ENCODE results near the gene PTGES3L.
"Not testable (repeated sequence)": the region's sequence is repeated elsewhere in the genome, so short reads cannot be mapped to it uniquely, and the experiment has no call there.

PTGES3L gene

DNA sequence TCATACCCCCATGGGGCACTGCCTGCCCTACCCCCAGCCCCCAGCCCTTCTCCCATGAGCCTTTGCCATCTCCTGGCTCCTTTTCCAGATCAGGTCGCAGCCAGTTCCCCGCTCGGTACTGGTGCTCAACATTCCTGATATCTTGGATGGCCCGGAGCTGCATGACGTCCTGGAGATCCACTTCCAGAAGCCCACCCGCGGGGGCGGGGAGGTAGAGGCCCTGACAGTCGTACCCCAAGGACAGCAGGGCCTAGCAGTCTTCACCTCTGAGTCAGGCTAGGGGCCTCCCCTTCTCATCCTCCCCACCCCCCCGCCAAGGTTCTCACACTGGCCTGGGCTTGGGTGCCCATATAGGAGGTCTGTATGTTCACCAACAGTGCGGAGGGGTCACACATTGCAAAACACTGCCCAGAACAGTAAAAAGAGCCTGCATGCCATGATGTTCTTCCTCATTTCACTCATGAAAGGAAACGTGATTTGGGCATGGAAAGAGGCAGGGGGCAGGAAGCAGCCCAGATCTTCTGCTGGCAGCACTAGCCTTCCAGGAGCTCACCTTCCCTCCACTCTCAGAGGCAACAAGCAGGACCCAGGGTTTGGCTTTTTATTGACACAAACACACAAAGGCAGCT, 34.3 kb upstream of the PTGES3L start:
- FAIRE-seq, result no peak

DNA sequence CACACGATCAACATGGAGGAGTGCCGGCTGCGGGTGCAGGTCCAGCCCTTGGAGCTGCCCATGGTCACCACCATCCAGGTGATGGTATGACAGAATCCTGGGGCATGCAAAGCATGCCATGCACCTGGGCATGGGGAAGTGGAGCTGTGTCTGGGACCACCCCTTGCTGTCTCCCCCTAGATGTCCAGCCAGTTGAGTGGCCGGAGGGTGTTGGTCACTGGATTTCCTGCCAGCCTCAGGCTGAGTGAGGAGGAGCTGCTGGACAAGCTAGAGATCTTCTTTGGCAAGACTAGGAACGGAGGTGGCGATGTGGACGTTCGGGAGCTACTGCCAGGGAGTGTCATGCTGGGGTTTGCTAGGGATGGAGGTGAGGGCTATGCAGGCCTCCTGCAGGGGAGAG, 33.4 kb upstream of the PTGES3L start:
- no peak for FAIRE-seq

DNA sequence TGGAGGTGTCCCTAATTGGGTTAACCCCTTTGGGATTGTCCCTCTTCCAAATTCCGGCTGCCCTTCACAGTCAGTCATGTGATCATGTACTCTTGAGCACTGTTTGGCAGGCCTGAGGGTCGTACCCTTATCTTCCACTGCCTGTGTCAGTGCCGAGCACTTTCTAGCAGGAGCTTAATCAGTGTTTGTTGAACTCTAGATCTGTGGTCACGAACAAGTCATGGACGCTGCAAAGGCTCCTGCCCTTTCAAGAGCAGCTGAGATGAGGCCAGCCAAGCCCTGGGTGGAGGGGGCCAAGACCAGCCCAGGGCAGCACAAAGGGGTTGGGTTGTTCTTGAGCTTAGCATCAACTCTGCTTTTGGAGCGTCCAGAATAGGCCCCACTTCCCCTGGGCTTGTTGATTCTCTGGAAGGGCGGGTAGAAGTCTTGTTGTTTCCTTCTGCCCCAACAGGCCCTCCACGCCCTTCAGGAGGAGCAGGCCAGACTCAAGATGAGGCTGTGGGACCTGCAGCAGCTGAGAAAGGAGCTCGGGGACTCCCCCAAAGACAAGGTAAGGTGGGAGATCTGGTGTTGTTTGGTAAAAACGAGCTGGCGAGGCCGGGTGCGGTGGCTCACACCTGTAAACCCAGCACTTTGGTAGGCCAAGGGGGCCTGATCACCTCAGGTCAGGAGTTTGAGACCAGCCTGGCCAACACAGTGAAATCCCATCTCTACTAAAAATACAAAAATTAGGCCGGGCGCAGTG, 32.0 kb upstream of the PTGES3L start:
- FAIRE-seq, result no peak

DNA sequence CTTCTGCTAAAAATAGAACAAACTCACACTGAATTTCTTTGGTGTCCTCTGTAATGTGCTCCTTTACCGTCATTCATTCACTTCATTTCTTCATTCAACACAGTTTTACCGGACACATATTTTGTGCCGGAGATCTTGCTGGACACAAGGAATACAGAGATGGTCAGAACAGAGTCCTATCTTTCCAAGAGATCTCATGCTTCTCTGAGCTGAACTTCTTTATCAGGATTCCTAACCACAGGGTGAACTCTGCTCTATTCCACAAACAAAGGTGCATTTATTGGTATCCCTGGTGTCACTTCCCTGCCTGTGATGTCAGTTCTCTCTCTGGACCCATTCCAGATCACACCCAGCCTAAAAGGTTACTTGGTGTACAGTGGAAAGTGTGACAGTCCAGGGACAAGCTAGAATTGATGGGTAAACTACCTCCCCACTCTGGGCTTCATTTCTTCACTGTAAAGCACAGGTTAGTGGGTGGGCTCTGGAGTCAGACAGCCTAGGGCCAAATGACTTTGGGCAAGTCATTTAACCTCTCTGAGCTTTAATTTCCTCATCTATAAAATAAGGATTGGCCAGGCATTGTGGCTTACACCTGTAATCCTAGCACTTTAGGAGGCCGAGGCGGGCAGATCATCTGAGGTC, 30.9 kb upstream of the PTGES3L start:
- no peak for FAIRE-seq

DNA sequence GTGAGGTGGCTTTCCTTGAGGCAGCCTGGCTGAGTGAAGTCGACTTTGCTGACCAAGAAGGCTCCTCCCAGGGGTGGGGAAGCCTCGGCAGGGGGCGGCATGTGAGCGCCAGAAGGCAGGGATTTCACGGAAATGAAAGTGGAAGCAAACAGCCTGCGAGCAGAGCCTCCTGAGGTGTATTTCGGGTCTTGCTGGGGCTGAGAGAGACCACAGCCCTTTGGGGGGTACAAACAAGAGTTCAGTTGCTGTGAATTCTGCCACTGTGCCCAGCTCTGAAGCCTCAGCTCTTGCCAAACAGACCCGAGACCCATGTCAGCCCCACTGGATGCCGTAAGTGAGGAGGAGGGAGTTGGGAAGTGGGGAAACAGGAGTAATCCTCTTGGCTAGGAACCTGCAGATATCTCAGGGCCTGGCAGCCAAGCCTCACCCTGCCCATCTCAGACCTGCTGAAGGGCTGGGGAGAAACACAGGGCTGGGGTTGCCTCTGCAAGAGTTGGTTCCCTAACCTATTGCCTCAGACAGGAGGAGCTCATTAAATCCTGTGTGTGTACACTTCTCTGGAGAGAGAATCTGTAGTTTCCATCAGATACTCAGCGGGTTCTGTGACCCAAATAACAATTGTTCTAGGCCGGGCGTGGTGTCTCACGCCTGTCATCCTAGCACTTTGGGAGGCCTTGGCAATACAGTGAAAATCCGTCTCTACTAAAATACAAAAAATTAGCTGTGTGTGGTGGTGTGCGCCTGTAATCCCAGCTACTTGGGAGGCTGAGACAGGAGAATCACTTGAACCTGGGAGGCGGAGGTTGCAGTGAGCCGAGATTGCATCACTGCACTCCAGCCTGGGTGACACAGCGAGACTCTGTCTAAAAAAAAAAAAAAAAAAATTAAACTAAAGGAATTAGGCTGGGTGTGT, 27.0 kb upstream of the PTGES3L start, which contains the start of gene IFI35:
Gene IFI35, plus strand, starts transcription at position 146 of the 913 bp plus-strand sequence. Its CDS starts 164 bp downstream, at position 310.
- FAIRE-seq, result no peak

DNA sequence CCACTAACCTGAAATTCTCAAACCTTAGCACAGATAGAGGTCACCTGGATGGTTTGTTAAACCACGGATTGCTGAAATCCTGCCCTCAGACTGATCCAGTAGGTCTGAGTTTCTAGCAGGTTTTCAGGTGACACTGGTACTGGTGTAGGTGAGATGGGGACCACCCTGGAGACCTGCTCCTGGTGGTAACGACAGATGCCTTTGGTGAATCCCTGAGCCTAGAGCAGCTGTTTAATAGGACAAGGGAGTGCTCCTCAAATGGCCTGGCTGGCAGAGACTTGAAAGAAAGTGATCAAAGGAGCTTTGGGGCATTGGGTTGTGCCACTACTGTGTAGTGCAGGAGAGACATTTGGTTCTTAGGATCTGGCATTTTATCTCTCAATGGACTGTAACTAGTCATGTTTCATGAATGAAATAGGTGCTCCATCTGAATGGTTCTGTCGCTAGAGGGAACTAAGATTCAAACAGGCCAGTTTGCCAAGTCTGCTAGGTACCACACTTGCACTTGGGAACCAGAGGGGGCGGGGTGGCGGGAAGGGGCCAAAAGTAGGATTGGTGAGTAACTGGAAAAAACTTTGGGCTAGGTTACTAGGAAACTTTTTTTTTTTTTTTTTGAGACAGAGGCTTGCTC, 23.8 kb upstream of the PTGES3L start:
- no peak for FAIRE-seq

DNA sequence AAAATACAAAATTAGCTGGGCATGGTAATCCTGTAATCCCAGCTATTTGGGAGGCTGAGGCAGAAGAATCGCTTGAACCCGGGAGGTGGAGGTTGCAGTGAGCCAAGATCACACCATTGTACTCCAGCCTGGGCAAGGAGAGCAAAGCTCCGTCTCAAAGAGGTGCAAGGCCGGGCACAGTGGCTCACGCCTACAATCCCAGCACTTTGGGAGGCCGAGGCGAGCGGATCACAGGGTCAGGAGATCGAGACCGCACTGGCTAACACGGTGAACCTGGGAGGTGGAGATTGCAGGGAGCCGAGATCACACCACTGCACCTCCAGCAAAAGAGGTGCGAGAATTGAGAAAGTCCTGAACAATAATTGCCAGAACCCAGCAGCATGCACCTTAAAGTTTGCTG, 21.0 kb upstream of the PTGES3L start:
- not testable (repeated sequence) for FAIRE-seq

DNA sequence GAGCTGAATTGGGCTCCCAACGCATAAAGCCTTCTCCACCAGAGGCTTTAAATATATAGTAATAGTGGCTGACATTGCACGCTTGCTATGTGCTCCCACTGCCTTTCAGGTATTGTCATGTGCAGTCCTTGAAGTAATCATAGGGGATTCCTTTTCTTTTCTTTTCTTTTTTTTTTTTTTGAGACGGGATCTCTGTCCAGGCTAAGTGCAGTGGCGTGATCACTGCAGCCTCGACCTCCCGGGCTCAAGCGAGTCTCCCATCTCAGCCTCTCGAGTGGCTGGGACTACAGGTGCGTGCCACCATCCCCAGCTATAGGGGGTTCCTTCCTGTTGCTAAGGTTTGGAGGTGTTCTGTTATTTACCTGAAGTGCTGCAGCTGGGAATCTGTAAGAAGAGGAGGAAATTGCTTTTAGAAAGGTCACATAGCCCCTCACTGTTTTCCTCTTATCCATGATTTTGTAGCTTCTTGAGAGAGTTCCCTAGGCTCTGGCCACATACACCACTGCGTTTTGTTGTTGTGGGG, 19.2 kb upstream of the PTGES3L start:
- FAIRE-seq, result no peak

DNA sequence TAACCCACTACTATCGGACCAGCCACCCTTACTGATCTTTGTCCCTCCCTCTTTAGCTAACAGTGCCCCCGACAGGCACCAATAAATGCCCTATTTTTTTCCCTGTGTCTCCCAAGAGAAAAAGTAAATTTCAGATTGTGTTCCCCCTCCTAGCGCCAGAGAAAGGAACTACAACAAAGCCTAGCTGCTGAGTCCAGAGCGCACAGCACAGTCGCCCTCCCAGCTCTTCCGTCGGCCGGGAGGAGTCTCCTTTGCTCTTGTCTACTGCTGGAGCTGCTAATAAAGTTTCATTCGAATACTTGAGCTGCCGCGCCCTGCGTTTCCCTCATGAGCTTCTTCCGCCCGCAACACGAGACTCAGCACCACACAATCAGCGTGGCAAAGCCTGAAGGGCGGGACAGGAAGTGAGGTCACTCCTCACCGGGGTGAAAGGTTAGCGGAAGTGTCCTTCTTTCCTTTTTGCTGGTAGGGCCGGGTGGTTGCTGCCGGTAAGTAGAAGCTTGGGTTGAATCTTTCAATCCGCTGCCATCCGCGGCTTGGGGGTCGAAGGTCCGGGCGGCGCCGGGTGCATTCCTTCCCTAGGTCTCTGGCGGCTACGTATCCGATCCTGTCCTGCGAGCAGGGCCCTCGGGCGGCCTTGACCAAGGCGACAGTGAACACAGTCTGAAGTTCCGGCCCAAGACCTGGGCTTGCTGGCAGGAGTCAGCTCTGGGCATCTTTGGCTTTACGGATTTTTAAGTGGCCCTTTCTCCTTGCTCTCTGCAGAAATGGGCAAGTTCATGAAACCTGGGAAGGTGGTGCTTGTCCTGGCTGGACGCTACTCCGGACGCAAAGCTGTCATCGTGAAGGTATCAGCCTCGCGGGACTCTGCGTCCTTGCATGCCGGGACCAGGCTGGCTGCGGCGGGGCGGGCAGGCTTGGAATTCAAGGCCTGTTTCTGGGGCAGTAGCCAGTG, 18.4 kb upstream of the PTGES3L start, which contains the start of gene RPL27:
Gene RPL27, plus strand, starts transcription at position 436 of the 955 bp plus-strand sequence. Its CDS starts 332 bp downstream, at position 768.
- FAIRE-seq, result peak; percentile 78

DNA sequence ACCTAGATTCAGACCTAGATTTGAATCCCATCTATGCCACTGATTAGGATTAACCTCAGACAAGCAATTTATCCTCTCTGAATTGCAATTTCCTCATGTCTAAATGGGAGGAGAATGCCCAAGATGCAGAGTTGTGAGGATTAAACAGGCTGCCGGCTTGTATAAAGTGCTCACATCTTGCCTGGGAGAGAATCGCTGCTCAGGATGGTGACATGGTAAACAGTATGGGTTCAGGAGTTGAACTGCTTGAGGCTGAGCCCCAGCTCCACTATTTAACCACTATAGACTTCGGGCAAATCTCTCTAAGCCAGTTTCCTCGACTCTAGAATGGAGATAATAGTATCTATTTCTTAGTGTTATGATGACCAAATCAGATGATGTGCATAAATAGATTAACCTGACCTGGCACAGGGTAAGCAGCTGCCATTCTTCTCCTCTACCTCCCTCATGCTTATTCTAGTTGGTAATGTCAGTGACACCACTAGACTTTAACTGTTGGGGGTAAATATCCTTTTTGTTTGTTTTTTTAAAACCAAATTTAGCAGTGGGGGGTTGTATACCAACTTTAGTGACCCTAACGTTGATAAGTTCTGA, 17.6 kb upstream of the PTGES3L start:
- no peak for FAIRE-seq

DNA sequence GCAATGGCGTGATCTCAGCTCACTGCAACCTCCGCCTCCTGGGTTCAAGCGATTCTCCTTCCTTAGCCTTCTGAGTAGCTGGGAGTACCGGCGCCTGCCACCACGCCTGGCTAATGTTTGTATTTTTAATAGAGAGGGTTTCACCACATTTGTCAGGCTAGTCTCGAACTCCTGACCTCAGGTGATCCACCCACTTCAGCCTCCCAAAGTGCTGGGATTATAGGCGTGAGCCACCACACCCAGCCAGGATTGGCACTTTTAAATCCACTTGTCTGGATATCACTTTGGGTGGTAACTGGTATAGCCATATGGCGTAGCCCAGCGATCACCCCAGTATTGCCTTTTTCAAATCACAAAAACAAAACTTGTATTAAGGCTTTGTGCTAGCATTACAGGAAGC, 14.0 kb upstream of the PTGES3L start:
- FAIRE-seq, result not testable (repeated sequence)

DNA sequence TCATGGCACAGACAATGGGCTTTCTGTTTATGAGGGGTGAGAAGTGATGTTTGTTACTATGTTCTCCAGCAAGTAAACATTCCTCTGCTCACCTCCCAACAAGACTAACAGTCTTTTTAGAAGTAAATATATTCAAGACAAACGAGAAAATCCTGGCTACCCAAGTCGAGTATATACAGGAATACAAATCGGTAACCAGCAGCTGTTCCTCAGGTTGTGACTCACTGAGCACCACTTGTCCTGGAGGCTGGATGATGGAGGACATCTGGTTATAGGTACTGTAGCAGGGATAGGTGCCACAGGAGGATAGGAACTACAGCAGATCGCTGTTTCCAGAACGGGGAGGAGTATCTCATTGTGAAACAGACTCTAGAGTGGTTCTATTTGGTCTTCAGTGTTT, 13.0 kb upstream of the PTGES3L start:
- FAIRE-seq, result no peak

DNA sequence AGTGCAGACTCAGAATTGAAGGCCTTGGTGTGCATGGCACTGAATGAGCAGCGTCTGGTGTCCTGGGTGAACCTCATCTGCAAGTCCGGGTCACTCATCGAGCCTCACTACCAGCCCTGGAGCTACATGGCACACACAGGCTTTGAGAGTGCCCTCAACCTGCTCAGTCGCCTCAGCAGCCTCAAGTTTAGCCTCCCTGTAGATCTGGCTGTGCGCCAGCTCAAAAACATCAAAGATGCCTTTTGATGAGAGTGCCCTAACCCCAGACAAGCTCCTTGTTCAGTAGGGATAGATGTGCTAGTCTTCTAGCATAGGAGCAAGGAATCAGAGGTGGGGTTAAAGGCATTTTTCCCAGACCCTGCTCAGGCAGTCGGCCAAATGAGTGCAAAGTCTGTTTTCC, 11.6 kb upstream of the PTGES3L start:
- FAIRE-seq, result no peak

DNA sequence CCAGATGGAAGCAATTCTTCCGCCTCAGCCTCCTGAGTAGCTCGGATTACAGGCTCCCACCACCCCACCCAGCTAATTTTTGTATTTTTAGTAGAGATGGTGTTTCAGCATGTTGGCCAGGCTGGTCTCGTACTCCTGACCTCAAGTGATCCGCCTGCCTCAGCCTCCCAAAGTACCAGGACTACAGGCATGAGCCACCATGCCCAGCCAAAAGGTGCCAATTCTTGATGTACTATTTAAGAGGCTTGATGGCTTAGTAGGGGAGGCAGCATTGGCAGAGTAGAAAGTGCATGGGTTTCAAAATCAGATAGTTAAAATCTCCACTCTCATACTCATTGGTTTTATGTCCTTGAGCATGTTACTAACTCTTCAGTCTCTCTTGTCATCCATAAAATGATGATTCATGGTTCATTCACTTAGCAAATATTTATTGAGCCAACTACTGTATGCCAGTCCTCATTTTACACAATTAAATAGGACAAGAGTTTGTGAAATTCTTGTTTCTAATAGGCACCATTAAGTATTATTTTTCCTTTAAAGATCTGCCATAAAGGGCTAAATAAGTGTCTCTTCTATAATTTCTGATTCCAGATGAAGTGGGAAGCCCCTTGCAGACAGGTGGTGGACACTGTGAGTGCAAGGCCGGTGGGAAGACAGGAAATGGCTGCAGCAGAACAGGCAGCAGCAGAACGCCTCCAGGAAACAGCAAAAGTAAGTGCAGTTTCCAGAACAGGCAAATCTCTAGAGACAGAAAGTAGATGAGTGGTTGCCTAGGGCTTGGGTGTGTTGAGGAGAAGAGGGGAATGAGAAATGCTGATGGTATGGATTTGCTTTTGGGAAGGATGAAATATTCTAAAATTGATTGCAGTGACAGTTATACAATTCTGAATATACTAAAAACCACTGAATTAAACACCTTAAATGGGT, 10.1 kb upstream of the PTGES3L start:
- FAIRE-seq, result no peak

DNA sequence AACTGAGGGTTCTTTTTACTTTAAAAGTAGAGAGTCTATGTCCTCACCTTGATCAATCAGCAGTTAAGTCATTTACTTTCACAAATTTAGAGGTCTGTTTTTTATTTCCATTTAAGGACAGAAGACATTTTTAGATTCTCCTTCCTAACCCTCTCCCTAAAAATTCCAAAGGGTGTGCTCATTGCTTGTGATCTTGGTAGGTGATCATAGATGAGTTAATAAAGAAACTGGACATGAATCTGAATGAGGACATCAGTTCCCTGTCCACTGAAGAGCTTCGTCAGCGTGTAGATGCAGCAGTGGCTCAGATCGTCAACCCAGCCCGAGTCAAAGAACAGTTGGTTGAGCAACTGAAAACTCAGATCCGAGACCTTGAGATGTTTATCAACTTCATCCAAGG, 9.3 kb upstream of the PTGES3L start:
- FAIRE-seq, result no peak

DNA sequence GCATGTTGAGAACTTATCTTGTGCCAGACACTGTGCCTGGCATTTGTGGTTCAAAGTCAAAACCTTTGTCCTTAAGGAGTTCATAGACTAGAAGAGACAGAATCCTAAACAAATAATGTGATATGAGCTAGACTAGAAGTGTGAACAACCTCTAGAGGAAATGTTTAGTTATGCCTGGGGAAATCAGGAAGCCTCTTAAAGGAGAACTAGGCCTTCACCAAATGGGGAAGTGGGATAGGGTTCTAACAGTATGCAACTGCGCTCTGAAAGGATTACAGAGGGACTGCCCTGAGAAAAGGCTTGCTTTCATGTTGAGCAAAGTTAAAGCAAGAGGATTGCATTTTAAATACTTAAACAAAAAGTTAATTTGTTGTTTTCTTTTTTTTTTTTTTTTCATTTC, 5.3 kb upstream of the PTGES3L start:
- FAIRE-seq, result no peak

DNA sequence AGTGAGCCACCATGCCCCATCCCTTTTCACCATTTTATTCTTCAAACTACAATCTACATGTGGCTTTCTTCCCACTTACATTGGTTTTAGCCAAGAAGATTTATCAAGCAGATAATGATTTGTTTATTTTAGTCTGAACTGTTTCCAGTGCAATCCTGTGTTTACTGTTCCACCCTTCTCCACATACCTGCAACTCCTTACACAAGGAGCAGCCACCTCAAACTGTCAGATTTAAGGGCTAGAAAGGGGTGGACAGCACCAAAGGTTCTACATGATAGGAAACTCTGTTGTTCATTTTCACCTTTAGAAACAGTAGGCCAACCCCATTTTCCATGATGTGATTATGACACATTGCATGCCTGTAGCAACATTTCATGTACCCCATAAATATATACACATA, 2.4 kb upstream of the PTGES3L start:
- no peak for FAIRE-seq

DNA sequence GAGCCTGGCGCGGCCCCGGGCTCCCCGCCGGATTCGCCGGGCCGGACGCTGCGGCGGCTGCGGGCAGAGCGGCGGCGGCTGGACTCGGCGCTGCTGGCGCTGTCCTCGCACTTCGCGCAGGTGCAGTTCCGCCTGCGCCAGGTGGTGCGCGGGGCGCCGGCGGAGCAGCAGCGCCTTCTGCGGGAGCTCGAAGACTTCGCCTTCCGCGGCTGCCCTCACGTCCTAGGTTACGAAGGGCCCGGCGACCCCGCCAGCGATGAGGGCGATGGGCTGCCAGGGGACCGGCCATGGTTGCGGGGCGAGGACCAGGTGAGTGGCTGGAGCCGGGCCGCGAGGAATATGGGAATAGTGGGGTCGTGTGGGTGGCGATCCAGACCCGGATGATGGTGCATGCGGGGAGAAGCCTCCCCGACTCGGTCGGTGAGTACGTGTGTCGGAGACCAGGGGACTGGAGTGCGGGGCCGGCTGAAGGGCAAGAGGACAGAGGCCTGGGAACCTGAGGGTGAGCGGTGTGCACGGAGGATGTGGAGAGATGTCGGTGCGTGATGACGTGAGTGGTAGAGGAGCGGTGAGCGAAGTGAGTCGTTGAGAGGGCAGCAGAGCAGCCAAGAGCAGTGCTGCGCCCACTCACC, 1.0 kb upstream of the PTGES3L start:
- FAIRE-seq, result no peak

DNA sequence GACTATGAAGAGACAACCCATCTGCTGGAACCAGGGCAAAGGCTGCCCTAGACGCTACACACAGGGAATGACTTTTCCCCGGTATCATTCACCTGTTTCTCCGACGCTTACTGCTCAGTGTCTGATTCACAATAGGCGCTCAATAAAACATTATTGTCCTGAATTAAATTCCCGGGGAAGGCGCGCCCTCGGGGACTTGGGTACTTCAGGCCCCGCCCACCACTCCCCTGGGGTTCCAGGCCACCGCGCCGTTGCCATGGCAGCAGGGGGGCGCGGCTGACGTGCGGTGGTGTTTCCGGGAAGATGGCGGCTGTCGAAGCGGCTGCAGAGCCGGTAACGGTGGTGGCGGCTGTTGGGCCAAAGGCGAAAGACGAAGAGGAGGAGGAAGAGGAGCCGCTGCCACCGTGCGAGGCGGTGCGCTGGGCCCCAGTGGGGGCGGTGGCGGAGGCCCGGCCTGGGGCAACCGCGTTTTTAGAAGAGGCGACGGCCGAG, 440 bp upstream of the PTGES3L start, which contains the start of gene RUNDC1:
Gene RUNDC1, plus strand, starts transcription at position 292 of the 492 bp plus-strand sequence. Its CDS starts 12 bp downstream, at position 304.
- FAIRE-seq, result no peak
